PFSK-1 (cell line): ENCODE results near the gene CAVIN2.

Experiments used
- POLR2AphosphoS5 ChIP-seq: IDR thresholded peaks from 2 replicates; pipeline ENCODE4 v1.6.1; 2012; ENCODE audit warnings: low read depth, mild to moderate bottlenecking, control low read depth, low read length, moderate library complexity
- SIN3A ChIP-seq: IDR thresholded peaks from 2 replicates; pipeline ENCODE4 v1.6.1; 2012; ENCODE audit warnings: mild to moderate bottlenecking, low read length, moderate library complexity, borderline replicate concordance; ENCODE audit not compliant: insufficient read depth
- TF ChIP-seq, protein P1 (sequence below), 2 experiments: IDR thresholded peaks; 2 replicates each; pipeline versions ENCODE4 v1.6.1 to v1.8.0; 2011 to 2012; ENCODE audit warnings: low read depth in 2 of 2, low read length in 2 of 2, control low read depth in 1 of 2, inconsistent platforms in 1 of 2, mild to moderate bottlenecking in 1 of 2, moderate library complexity in 1 of 2; ENCODE audit not compliant: insufficient read depth in 1 of 2

DNA sequence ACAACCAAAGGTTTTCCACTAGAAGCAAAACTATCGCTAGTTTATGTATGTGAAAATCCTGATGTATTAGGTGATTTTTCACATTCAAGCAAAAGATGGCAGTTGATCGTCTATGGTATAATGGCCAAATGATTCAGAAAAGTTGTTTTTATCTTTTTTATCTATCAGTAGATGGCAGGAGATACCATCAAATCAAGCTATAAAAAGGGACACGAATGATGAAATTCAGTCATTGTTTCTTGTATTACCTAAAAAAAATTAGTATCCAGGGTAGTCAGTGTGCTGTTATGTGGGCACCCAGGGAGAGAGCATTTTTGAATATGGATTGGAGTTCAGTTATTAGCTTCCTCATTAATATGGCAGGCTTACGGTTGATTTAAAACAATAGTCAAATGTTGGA lies 22.9 kb upstream of the CAVIN2 start:
- TF ChIP-seq POLR2AphosphoS5 = no peak
- TF ChIP-seq, protein P1, sequence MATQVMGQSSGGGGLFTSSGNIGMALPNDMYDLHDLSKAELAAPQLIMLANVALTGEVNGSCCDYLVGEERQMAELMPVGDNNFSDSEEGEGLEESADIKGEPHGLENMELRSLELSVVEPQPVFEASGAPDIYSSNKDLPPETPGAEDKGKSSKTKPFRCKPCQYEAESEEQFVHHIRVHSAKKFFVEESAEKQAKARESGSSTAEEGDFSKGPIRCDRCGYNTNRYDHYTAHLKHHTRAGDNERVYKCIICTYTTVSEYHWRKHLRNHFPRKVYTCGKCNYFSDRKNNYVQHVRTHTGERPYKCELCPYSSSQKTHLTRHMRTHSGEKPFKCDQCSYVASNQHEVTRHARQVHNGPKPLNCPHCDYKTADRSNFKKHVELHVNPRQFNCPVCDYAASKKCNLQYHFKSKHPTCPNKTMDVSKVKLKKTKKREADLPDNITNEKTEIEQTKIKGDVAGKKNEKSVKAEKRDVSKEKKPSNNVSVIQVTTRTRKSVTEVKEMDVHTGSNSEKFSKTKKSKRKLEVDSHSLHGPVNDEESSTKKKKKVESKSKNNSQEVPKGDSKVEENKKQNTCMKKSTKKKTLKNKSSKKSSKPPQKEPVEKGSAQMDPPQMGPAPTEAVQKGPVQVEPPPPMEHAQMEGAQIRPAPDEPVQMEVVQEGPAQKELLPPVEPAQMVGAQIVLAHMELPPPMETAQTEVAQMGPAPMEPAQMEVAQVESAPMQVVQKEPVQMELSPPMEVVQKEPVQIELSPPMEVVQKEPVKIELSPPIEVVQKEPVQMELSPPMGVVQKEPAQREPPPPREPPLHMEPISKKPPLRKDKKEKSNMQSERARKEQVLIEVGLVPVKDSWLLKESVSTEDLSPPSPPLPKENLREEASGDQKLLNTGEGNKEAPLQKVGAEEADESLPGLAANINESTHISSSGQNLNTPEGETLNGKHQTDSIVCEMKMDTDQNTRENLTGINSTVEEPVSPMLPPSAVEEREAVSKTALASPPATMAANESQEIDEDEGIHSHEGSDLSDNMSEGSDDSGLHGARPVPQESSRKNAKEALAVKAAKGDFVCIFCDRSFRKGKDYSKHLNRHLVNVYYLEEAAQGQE (IDR thresholded peaks at IDR 0.05; ENCODE audit: insufficient read depth in 1 of 2, low read depth in 2 of 2, low read length in 2 of 2) = no peak
- TF ChIP-seq SIN3A = no peak
